Fibroblast of lung (primary cell): Measurements from ENCODE around the gene MAB21L3.

Source experiments
- CTCF ChIP-seq, 2 donors: IDR thresholded peaks in 1 of 2; conservative IDR thresholded peaks in 1 of 2; 1 replicate in 1 of 2; 2 replicates in 1 of 2; pipeline ENCODE4 v1.5.1; 2011 to 2012; ENCODE audit warnings: low read length in 2 of 2, control low read depth in 1 of 2, inconsistent platforms in 1 of 2, low read depth in 1 of 2, mild to moderate bottlenecking in 1 of 2
- EZH2 ChIP-seq: IDR thresholded peaks from 2 replicates; pipeline ENCODE4 v1.5.1; 2012; ENCODE audit warnings: low read length, control low read depth, mild to moderate bottlenecking; ENCODE audit errors: missing control alignments

- TF ChIP-seq CTCF (conservative IDR thresholded peaks at IDR 0.05 in 1 of 2, IDR thresholded peaks at IDR 0.05 in 1 of 2; ENCODE audit: low read depth in 1 of 2, low read length in 2 of 2) (no peak), EZH2 (no peak)
These were observed 59.8 kb downstream of the MAB21L3 start for GRCh38 chr1:116170721-116171589.
